Sigmoid colon (tissue), 7 donors: ENCODE measurements around the gene ADAMTS14. TPM values are rescaled to one million over a fixed set of nuclear protein-coding genes. Genes with fewer than 3 reads are reported as not detected.

ENCODE experiments used
- DNase-seq: peaks from one replicate; pipeline ENCODE4 v3.0.0-alpha.2; 2019
- H3K27ac ChIP-seq, 4 donors: fragments of 200-600 bp; sonication (generic); one replicate each; pipeline ENCODE4 v1.5.1; 2016 to 2019; ENCODE audit warnings: mild to moderate bottlenecking in 1 of 4
- H3K27me3 ChIP-seq, 3 donors: fragments of 200-600 bp; sonication (generic); one replicate each; pipeline ENCODE4 v1.5.1; 2019; ENCODE audit warnings: mild to moderate bottlenecking in 1 of 3
- H3K36me3 ChIP-seq, 4 donors: fragments of 200-600 bp; sonication (generic); one replicate each; pipeline ENCODE4 v1.5.1; 2016 to 2019
- H3K4me1 ChIP-seq, 4 donors: fragments of 200-600 bp; sonication (generic); one replicate each; pipeline ENCODE4 v1.5.1; 2017 to 2019
- H3K4me3 ChIP-seq, 4 donors: fragments of 200-600 bp; sonication (generic); one replicate each; pipeline ENCODE4 v1.5.1; 2017 to 2019; ENCODE audit warnings: mild to moderate bottlenecking in 2 of 4, moderate library complexity in 1 of 4
- H3K9me3 ChIP-seq, 4 donors: fragments of 200-600 bp in 3 of 4; sonication (generic) in 3 of 4; one replicate each; pipeline versions ENCODE4 v1.5.1 to v1.6.1; 2013 to 2019
- EP300 ChIP-seq, 4 donors: sonication (generic); formaldehyde crosslinking; IDR thresholded peaks; one replicate each; pipeline ENCODE4 v1.6.1; 2017; ENCODE audit warnings: antibody characterized with exemption in 4 of 4
- POLR2A ChIP-seq, 2 donors: fragments of 450-650 bp; IDR thresholded peaks; one replicate each; pipeline ENCODE4 v1.6.1; 2016; ENCODE audit warnings: antibody characterized with exemption in 2 of 2, mild to moderate bottlenecking in 2 of 2, moderate library complexity in 2 of 2
- POLR2AphosphoS5 ChIP-seq, 4 donors: sonication (generic); formaldehyde crosslinking; IDR thresholded peaks; one replicate each; pipeline ENCODE4 v1.6.1; 2017; ENCODE audit warnings: antibody characterized with exemption in 4 of 4
- WGBS, 2 donors: extraction: QIAGEN DNeasy Blood & Tissue Kit; methylation state at CpG; one replicate each; pipeline ENCODE4 v1.1.7; 2013; 5-methylcytosine and 5-hydroxymethylcytosine counted together
- intact Hi-C: fragments of 100-400 bp; cut with DNase I; formaldehyde crosslinking; loops from one replicate; pipeline ENCODE4 v1.15.1; 2023
- polyA plus RNA-seq, 3 donors: library from polyadenylated mRNA; stranded (reverse); fragments of 200-250 nt; gene quantifications; one replicate each; pipeline ENCODE4 v1.2.3, GENCODE V29; 2013
- total RNA-seq, 4 donors: library from RNA; depleted of rRNA; stranded (reverse); fragments of >200 nt; gene quantifications; one replicate each; pipeline ENCODE4 v1.1.0, GENCODE V29; 2016
- TF ChIP-seq, protein P1 (sequence below), 4 experiments: fragments of 450-650 bp in 3 of 4; fragments of 200-600 bp in 1 of 4; IDR thresholded peaks; one replicate each; pipeline ENCODE4 v1.5.1; 2016 to 2019; ENCODE audit warnings: antibody characterized with exemption in 4 of 4, mild to moderate bottlenecking in 3 of 4, moderate library complexity in 2 of 4
- donor health status: healthy with polysubstance abuse.
- donor health status: Bipolar disorder and iron deficiency.
- donor health status: healthy.

The ADAMTS14 gene
- total and polyA plus RNA-seq, 7 donors: under 0.01 to 1.1 (median 0.50) TPM; not detected in 1

- Histone ChIP-seq H3K9me3 (no peaks in the 10 kb centered on the region), H3K4me1 (peaks cover 0 to 32% (median 26%) of the 10 kb centered on the region in 4 donors), H3K4me3 (no peak overlapping the region), H3K36me3 (no peaks in the 10 kb centered on the region), H3K27me3 (peaks cover 0 to 3% (median 0%) of the 10 kb centered on the region in 3 donors), H3K27ac (no peak overlapping the region)
- intact Hi-C loops: no loop called here
- peak; percentile 34 for DNase-seq
- 69 to 71% methylated on average over 2 of the region's 2 CpGs for WGBS, 2 donors
- TF ChIP-seq EP300 (IDR thresholded peaks at IDR 0.05) (no peak), POLR2A (IDR thresholded peaks at IDR 0.05) (no peak), POLR2AphosphoS5 (IDR thresholded peaks at IDR 0.05) (no peak)
- TF ChIP-seq, protein P1, sequence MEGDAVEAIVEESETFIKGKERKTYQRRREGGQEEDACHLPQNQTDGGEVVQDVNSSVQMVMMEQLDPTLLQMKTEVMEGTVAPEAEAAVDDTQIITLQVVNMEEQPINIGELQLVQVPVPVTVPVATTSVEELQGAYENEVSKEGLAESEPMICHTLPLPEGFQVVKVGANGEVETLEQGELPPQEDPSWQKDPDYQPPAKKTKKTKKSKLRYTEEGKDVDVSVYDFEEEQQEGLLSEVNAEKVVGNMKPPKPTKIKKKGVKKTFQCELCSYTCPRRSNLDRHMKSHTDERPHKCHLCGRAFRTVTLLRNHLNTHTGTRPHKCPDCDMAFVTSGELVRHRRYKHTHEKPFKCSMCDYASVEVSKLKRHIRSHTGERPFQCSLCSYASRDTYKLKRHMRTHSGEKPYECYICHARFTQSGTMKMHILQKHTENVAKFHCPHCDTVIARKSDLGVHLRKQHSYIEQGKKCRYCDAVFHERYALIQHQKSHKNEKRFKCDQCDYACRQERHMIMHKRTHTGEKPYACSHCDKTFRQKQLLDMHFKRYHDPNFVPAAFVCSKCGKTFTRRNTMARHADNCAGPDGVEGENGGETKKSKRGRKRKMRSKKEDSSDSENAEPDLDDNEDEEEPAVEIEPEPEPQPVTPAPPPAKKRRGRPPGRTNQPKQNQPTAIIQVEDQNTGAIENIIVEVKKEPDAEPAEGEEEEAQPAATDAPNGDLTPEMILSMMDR (IDR thresholded peaks at IDR 0.05): no peak
Observed at GRCh38 chr10:70745555-70745954, 73.2 kb downstream of the ADAMTS14 start.

DNA sequence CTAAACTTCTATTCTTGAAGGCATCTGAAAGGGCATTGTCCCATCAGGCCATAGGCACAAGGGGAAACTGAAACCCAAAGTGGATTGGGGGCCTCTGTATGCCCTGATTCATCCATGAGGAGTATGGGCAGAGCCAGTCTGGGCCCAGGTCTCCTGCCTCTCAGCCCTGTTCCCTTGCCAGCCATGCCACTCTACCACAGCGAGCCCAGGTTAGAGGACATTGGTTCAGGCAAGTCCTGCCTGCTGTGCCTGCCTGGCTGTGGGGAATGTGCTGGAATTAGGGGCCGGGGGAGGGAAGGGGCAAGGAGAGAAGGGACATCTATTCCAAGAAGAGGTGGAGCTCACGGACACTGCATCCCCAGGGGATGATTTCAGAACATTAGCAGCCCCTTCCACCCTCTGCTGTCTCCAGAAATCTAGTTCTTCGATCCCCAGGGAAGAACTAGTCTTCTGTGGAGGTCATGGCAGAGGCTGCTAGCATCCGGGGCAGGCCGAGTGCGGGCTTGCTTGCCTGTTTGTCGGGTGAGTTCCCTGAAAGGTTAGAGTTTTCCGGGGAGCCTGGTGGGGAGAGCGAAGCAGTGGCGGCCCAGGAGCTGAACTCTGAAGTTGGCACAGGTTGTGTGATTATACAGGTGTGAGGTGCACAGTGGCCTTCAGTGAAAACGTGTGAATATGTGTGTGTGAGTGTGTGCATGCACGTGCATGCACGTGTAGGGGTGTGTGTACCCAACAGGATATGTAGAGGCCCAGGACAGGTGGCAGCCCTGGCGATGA lies 75.1 kb downstream of the ADAMTS14 start:
- TF ChIP-seq, protein P1 (IDR thresholded peaks at IDR 0.05): no peak
- no peak for TF ChIP-seq EP300 (IDR thresholded peaks at IDR 0.05)
- WGBS, 2 donors: 85 to 86% methylated on average over 15 of the region's 15 CpGs
- Histone ChIP-seq H3K4me3 (no peak overlapping the region), H3K27me3 (peaks cover 0 to 3% (median 0%) of the 10 kb centered on the region in 3 donors), H3K9me3 (no peaks in the 10 kb centered on the region), H3K27ac (no peak overlapping the region), H3K36me3 (no peaks in the 10 kb centered on the region), H3K4me1 (peaks cover 0 to 14% (median 8%) of the 10 kb centered on the region in 4 donors)
- intact Hi-C loops: no loop called here
- peak; percentile 18 for DNase-seq

GRCh38 chr10:70748305-70748704 lies 76.0 kb downstream of the ADAMTS14 start:
- no peaks in the 10 kb centered on the region for H3K36me3 ChIP-seq
- TF ChIP-seq POLR2AphosphoS5 (IDR thresholded peaks at IDR 0.05) (no peak), POLR2A (IDR thresholded peaks at IDR 0.05) (no peak), EP300 (IDR thresholded peaks at IDR 0.05) (no peak)
- TF ChIP-seq, protein P1 (IDR thresholded peaks at IDR 0.05): no peak
- peaks cover 0 to 3% (median 0%) of the 10 kb centered on the region in 3 donors for H3K27me3 ChIP-seq
- H3K4me1 ChIP-seq: peaks cover 0 to 5% (median under 1%) of the 10 kb centered on the region in 4 donors
- no peaks in the 10 kb centered on the region for H3K9me3 ChIP-seq
- H3K4me3 ChIP-seq: no peak overlapping the region
- WGBS, 2 donors: 86 to 91% methylated on average over 3 of the region's 3 CpGs
- intact Hi-C loops: no loop called here
- H3K27ac ChIP-seq: no peak overlapping the region
- no peak for DNase-seq

- Histone ChIP-seq H3K27me3 (peaks cover 0 to 3% (median 0%) of the 10 kb centered on the region in 3 donors), H3K36me3 (no peaks in the 10 kb centered on the region), H3K4me3 (no peak overlapping the region), H3K4me1 (peaks cover 0 to 3% (median 0%) of the 10 kb centered on the region in 4 donors), H3K27ac (no peak overlapping the region), H3K9me3 (no peaks in the 10 kb centered on the region)
- TF ChIP-seq, protein P1 (IDR thresholded peaks at IDR 0.05): no peak
- TF ChIP-seq POLR2A (IDR thresholded peaks at IDR 0.05) (no peak), EP300 (IDR thresholded peaks at IDR 0.05) (no peak), POLR2AphosphoS5 (IDR thresholded peaks at IDR 0.05) (no peak)
- WGBS, 2 donors: 92 to 94% methylated on average over 10 of the region's 10 CpGs
- peak; percentile 40 for DNase-seq
- intact Hi-C loops: no loop called here
Observed at GRCh38 chr10:70748801-70749573, 76.7 kb downstream of the ADAMTS14 start.
